GOT3 (cell line): ENCODE data around the gene HIVEP3.

Experiments used
- DNase-seq: peaks from one replicate; lab custom pipeline; 2025; ENCODE audit warnings: mixed read lengths; lab: John Stamatoyannopoulos, UW

The HIVEP3 gene

GRCh38 chr1:41813226-41813625 lies 105.5 kb downstream of the HIVEP3 start:
- no peak for DNase-seq

GRCh38 chr1:41812453-41812852 lies 106.3 kb downstream of the HIVEP3 start:
- DNase-seq = no peak

GRCh38 chr1:41812051-41812450 lies 106.7 kb downstream of the HIVEP3 start:
- DNase-seq = no peak

- no peak for DNase-seq
These were observed 107.5 kb downstream of the HIVEP3 start for GRCh38 chr1:41811051-41811795.

GRCh38 chr1:41810446-41810845 lies 108.3 kb downstream of the HIVEP3 start:
- DNase-seq = no peak

GRCh38 chr1:41809692-41810091 lies 109.0 kb downstream of the HIVEP3 start:
- DNase-seq = no peak

GRCh38 chr1:41807390-41807789 lies 111.3 kb downstream of the HIVEP3 start:
- no peak for DNase-seq

DNA sequence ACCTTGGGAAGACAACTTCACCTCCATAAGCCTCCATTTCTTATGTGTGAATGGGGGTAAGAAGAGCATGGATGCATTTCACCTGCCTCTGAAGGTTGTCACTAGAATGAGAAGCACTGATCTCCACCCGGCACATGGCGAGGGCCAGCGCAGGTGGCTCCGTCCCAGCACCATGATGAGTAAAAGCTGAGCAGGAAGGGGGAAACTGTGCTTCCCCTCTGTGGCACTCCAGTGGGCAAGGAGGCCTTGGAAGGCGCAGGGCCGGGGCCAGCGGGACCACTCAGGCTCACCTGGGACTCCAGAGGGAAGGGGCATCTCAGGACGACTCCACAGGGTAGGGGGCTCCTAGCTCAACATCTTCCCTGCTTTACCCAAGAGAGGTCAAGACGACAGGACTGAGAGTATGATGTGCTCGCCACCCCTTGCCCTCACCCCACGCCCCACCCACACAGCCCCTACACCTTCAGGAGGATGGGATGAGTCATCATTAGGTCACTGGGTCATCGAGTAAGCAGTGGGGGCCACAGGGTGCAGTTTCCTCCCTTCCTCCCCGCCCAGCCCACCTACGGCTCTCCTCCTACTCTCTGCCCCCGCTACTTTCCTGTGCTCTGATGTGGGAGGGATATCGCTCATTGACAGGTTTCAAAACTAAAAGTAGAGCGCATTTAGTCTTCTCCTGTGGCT lies 112.1 kb downstream of the HIVEP3 start:
- DNase-seq = no peak

GRCh38 chr1:41805771-41806471 lies 112.8 kb downstream of the HIVEP3 start:
- DNase-seq = no peak

GRCh38 chr1:41804176-41804575 lies 114.5 kb downstream of the HIVEP3 start:
- DNase-seq = no peak

DNA sequence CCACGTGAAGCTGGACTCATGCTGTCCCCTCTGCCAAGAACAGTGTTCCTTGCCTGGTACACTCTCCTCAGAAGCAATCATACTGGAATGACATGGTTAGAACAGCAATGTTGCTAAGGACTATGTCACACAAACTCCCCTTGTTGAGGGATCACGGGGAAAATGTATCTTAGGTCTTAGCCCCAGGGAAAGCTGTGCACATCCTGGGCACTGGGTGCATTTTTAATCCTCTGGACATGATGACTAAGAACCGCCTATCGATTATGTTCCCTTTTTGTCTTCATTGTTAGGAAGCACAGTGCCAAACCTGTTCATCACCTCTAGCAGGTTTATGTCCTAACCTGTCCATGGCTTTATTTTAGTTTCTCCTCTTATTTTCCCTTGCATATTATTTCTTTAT lies 115.1 kb downstream of the HIVEP3 start:
- DNase-seq = no peak

- DNase-seq = no peak
These were observed 115.9 kb downstream of the HIVEP3 start for GRCh38 chr1:41802532-41803501.

- DNase-seq = no peak
These were observed 118.4 kb downstream of the HIVEP3 start for GRCh38 chr1:41800311-41800829.

DNA sequence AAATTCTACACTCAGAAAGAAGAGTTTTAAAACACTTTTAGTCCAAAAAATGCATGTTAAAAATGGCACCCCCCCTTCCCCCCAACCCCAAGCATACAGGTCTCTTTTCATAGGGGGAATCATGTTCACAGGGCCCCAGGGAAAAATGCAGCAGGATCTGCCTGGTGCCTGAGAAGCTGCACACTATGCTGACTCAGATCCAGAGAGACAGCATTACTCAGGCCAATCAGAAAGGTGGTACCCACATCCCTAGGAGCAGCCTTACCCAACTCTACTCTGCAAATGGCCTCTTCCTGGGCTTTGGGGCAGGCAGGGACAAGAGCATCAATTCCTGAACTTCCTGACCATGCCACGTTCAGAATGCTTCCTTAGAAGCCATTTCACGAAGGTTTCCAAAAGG lies 119.0 kb downstream of the HIVEP3 start:
- no peak for DNase-seq

- DNase-seq = no peak
These were observed 119.5 kb downstream of the HIVEP3 start for GRCh38 chr1:41799205-41799604.

GRCh38 chr1:41795205-41795762 lies 123.4 kb downstream of the HIVEP3 start:
- DNase-seq = no peak

DNA sequence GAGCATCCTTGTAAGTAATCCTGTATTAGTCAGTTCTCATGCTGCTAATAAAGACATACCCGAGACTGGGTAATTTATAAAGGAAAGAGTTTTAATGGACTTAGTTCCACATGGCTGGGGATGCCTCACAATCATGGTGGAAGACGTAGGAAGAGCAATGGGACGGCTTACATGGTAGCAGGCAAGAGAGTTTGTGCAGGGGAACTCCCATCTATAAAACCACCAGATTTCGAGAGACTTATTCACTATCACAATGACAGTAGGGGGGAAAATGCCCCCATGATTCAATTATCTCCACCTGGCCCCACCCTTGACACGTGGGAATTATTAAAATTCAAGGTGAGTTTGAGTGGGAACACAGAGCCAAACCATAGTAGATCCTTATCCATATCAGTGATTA lies 124.7 kb downstream of the HIVEP3 start:
- no peak for DNase-seq

DNA sequence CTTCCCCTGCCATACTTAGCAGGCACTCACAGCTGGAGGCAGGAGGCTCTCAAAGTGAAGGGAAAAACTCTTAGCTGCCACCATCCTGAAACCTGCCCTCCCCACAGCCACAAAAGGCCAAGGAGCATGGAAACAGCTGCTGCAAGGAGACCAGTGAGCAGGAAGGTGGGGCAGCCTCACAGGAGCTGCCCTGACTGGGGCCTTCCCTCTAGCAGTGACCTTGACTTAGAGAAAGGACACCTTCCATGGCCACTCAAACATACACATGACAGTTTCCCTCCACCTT lies 126.3 kb downstream of the HIVEP3 start:
- no peak for DNase-seq

GRCh38 chr1:41791667-41792484 lies 126.8 kb downstream of the HIVEP3 start:
- no peak for DNase-seq

- DNase-seq = no peak
These were observed 128.4 kb downstream of the HIVEP3 start for GRCh38 chr1:41790351-41790750.
